MV-4-11 (cell line): ENCODE measurements around the gene RIMBP2.
"Not testable (repeated sequence)": the region's sequence is repeated elsewhere in the genome, so short reads cannot be mapped to it uniquely, and the experiment has no call there.

Experiments used
- DNase-seq: peaks from one replicate; lab custom pipeline; 2025; lab: John Stamatoyannopoulos, UW

RIMBP2 gene

GRCh38 chr12:130706311-130706710, 9.8 kb downstream of the RIMBP2 start:
- no peak for DNase-seq

GRCh38 chr12:130705178-130705822, 10.8 kb downstream of the RIMBP2 start:
- no peak for DNase-seq

GRCh38 chr12:130704606-130705005, 11.5 kb downstream of the RIMBP2 start:
- DNase-seq = no peak

- DNase-seq = no peak
These were observed 12.2 kb downstream of the RIMBP2 start for GRCh38 chr12:130703733-130704375.

- DNase-seq = no peak
These were observed 12.9 kb downstream of the RIMBP2 start for GRCh38 chr12:130702966-130703732.

GRCh38 chr12:130701402-130701744, 14.7 kb downstream of the RIMBP2 start:
- no peak for DNase-seq

- no peak for DNase-seq
These were observed 15.4 kb downstream of the RIMBP2 start for GRCh38 chr12:130700492-130701401.

- no peak for DNase-seq
These were observed 18.0 kb downstream of the RIMBP2 start for GRCh38 chr12:130698106-130698505.

GRCh38 chr12:130696379-130697100, 19.6 kb downstream of the RIMBP2 start:
- no peak for DNase-seq

GRCh38 chr12:130695061-130695460, 21.0 kb downstream of the RIMBP2 start:
- DNase-seq = no peak

- no peak for DNase-seq
These were observed 26.4 kb downstream of the RIMBP2 start for GRCh38 chr12:130689408-130690405.

- DNase-seq = not testable (repeated sequence)
These were observed 27.1 kb downstream of the RIMBP2 start for GRCh38 chr12:130688999-130689398.

GRCh38 chr12:130687796-130688778, 28.0 kb downstream of the RIMBP2 start:
- no peak for DNase-seq

- DNase-seq = no peak
These were observed 28.9 kb downstream of the RIMBP2 start for GRCh38 chr12:130687190-130687589.

GRCh38 chr12:130686511-130686991, 29.5 kb downstream of the RIMBP2 start:
- no peak for DNase-seq

- no peak for DNase-seq
These were observed 30.2 kb downstream of the RIMBP2 start for GRCh38 chr12:130685850-130686249.

GRCh38 chr12:130685250-130685787, 30.8 kb downstream of the RIMBP2 start:
- no peak for DNase-seq

- DNase-seq = no peak
These were observed 32.3 kb downstream of the RIMBP2 start for GRCh38 chr12:130683811-130684210.

- DNase-seq = no peak
These were observed 33.0 kb downstream of the RIMBP2 start for GRCh38 chr12:130683080-130683479.
